Left lung (tissue), 14 donors: ENCODE measurements around the gene EIF3A. TPM values are rescaled to one million over a fixed set of nuclear protein-coding genes. Genes with fewer than 3 reads are reported as not detected.

Experiments
- ATAC-seq: fragments of 200-7000 bp; cut with Tn5 transposase; one replicate; pipeline ENCODE4 v1.9.1; 2020; ENCODE audit warnings: moderate library complexity
- DNase-seq, 4 donors: peaks; one replicate each; pipeline ENCODE4 v3.0.0-alpha.2; 2013 to 2020
- H3K27ac ChIP-seq, 2 donors: fragments of 200-600 bp; sonication (generic) in 1 of 2; one replicate each; pipeline versions ENCODE4 v1.5.0 to v1.8.0; 2020 to 2021
- H3K27me3 ChIP-seq, 2 donors: fragments of 200-600 bp; sonication (generic) in 1 of 2; one replicate each; pipeline versions ENCODE4 v1.5.0 to v1.8.0; 2020 to 2021
- H3K36me3 ChIP-seq, 2 donors: fragments of 200-600 bp; sonication (generic) in 1 of 2; one replicate each; pipeline versions ENCODE4 v1.5.0 to v1.8.0; 2020 to 2021
- H3K4me1 ChIP-seq, 2 donors: fragments of 200-600 bp; one replicate each; pipeline ENCODE4 v1.8.0; 2021
- H3K4me3 ChIP-seq, 2 donors: fragments of 200-600 bp; sonication (generic) in 1 of 2; one replicate each; pipeline versions ENCODE4 v1.5.0 to v1.8.0; 2020 to 2021; ENCODE audit warnings: mild to moderate bottlenecking in 1 of 2
- H3K9me3 ChIP-seq, 2 donors: fragments of 200-600 bp; sonication (generic) in 1 of 2; one replicate each; pipeline versions ENCODE4 v1.5.0 to v1.8.0; 2020 to 2021
- CTCF ChIP-seq, 2 donors: fragments of 200-600 bp; sonication (generic) in 1 of 2; IDR thresholded peaks; one replicate each; pipeline versions ENCODE4 v1.5.0 to v1.8.0; 2021; ENCODE audit warnings: antibody characterized with exemption in 2 of 2
- intact Hi-C, 2 donors: fragments of 100-400 bp; cut with DNase I; formaldehyde crosslinking; loops; one replicate each; pipeline versions ENCODE4 v1.11.2 to v1.14.2; 2022
- long read RNA-seq, 12 donors: library from polyadenylated mRNA in 2 of 12; unstranded in 2 of 12; transcript quantifications; one replicate each; pipeline ENCODE4 v2.0.0 and lab custom pipeline, GENCODE V29; 2019 to 2026
- polyA plus RNA-seq, 6 donors: library from polyadenylated mRNA; unstranded; fragments of 120-200 nt; gene quantifications; one replicate each; pipeline ENCODE4 v1.2.1, GENCODE V29; 2013; ENCODE audit not compliant: insufficient read length in 6 of 6
- total RNA-seq, 2 donors: library from RNA; stranded (reverse); fragmentation: NEBNext Ultra II Directional; extraction: Animal tissue kit (Norgen Biotek cat#: 25700); gene quantifications; one replicate each; pipeline ENCODE4 v1.2.1, GENCODE V29; 2021
- donor health status: DM: no; HTN: yes; CAD: no.
- donor health status: DM: no; HTN: no; CAD: no.

The EIF3A gene, protein sequence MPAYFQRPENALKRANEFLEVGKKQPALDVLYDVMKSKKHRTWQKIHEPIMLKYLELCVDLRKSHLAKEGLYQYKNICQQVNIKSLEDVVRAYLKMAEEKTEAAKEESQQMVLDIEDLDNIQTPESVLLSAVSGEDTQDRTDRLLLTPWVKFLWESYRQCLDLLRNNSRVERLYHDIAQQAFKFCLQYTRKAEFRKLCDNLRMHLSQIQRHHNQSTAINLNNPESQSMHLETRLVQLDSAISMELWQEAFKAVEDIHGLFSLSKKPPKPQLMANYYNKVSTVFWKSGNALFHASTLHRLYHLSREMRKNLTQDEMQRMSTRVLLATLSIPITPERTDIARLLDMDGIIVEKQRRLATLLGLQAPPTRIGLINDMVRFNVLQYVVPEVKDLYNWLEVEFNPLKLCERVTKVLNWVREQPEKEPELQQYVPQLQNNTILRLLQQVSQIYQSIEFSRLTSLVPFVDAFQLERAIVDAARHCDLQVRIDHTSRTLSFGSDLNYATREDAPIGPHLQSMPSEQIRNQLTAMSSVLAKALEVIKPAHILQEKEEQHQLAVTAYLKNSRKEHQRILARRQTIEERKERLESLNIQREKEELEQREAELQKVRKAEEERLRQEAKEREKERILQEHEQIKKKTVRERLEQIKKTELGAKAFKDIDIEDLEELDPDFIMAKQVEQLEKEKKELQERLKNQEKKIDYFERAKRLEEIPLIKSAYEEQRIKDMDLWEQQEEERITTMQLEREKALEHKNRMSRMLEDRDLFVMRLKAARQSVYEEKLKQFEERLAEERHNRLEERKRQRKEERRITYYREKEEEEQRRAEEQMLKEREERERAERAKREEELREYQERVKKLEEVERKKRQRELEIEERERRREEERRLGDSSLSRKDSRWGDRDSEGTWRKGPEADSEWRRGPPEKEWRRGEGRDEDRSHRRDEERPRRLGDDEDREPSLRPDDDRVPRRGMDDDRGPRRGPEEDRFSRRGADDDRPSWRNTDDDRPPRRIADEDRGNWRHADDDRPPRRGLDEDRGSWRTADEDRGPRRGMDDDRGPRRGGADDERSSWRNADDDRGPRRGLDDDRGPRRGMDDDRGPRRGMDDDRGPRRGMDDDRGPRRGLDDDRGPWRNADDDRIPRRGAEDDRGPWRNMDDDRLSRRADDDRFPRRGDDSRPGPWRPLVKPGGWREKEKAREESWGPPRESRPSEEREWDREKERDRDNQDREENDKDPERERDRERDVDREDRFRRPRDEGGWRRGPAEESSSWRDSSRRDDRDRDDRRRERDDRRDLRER (N-terminal part only)
- 100 to 1,000 TPM in 1 of 2 donors, 10 to 100 TPM in 1; 89.1 to 113 TPM for total RNA-seq
- 100 to 1,000 TPM; 151 to 172 (median 158) TPM for polyA plus RNA-seq
- long read RNA-seq, donor 1, full-length matches to known transcripts, result 3 of 240 reads
- long read RNA-seq, donor 1, partial matches to known transcripts, result 237 of 240 reads
- long read RNA-seq, donor 1, other reads (novel, unspliced or antisense), result 0 of 240 reads
- long read RNA-seq, donor 2, partial matches to known transcripts, result 200 of 202 reads
- long read RNA-seq, donor 2, other reads (novel, unspliced or antisense), result 0 of 202 reads
- long read RNA-seq, donor 3, full-length matches to known transcripts, result 3 of 73 reads
- long read RNA-seq, donor 3, partial matches to known transcripts, result 70 of 73 reads
- long read RNA-seq, donor 3, other reads (novel, unspliced or antisense), result 0 of 73 reads
- long read RNA-seq, donor 4, full-length matches to known transcripts, result 2 of 29 reads
- long read RNA-seq, donor 4, partial matches to known transcripts, result 23 of 29 reads
- long read RNA-seq, donor 4, other reads (novel, unspliced or antisense), result 4 of 29 reads
- long read RNA-seq, donor 5, full-length matches to known transcripts, result 1 of 89 reads
- long read RNA-seq, donor 5, partial matches to known transcripts, result 88 of 89 reads
- long read RNA-seq, donor 5, other reads (novel, unspliced or antisense), result 0 of 89 reads
- long read RNA-seq, donor 6, full-length matches to known transcripts, result 1 of 126 reads
- long read RNA-seq, donor 6, partial matches to known transcripts, result 125 of 126 reads
- long read RNA-seq, donor 6, other reads (novel, unspliced or antisense), result 0 of 126 reads
- long read RNA-seq, donor 7, full-length matches to known transcripts, result 3 of 22 reads
- long read RNA-seq, donor 7, partial matches to known transcripts, result 19 of 22 reads
- long read RNA-seq, donor 7, other reads (novel, unspliced or antisense), result 0 of 22 reads
- long read RNA-seq, donor 8, full-length matches to known transcripts, result 3 of 71 reads
- long read RNA-seq, donor 8, partial matches to known transcripts, result 68 of 71 reads
- long read RNA-seq, donor 8, other reads (novel, unspliced or antisense), result 0 of 71 reads
- long read RNA-seq, donor 9, result 0 reads
- long read RNA-seq, donor 10, partial matches to known transcripts, result 13 of 13 reads
- long read RNA-seq, donor 10, other reads (novel, unspliced or antisense), result 0 of 13 reads
- long read RNA-seq, donor 11, partial matches to known transcripts, result 83 of 83 reads
- long read RNA-seq, donor 11, other reads (novel, unspliced or antisense), result 0 of 83 reads
- long read RNA-seq, donor 12, full-length matches to known transcripts, result 4 of 119 reads
- long read RNA-seq, donor 12, partial matches to known transcripts, result 115 of 119 reads
- long read RNA-seq, donor 12, other reads (novel, unspliced or antisense), result 0 of 119 reads

- TF ChIP-seq CTCF (IDR thresholded peaks at IDR 0.05), result no peak
- H3K4me3 ChIP-seq, result peak within 1 kb of the TSS; percentile 90 to 100
- no peaks in the 10 kb centered on the region for H3K27me3 ChIP-seq
- DNase-seq (peak; percentile 93 to 99 (median 95)), ATAC-seq (peak; percentile 94)
- H3K4me1 ChIP-seq, result peaks cover 26 to 38% of the 10 kb centered on the region in 2 donors
- no peaks in the 10 kb centered on the region for H3K36me3 ChIP-seq
- peak within 1 kb of the TSS; percentile 96 to 97 for H3K27ac ChIP-seq
- H3K9me3 ChIP-seq, result no peaks in the 10 kb centered on the region
- intact Hi-C loops, result no loop called here
Observed at GRCh38 chr10:119080521-119081259, at the start of gene EIF3A. EIF3A (minus strand) TSS chr10:119080817; CDS start chr10:119080676, 141 bp downstream.

GRCh38 chr10:119129721-119130120 lies 49.1 kb upstream of the EIF3A start:
- Histone ChIP-seq H3K36me3 (peaks cover 0 to 60% of the 10 kb centered on the region in 2 donors), H3K27ac (peak overlapping the region in 1 of 2 donors; percentile 90), H3K9me3 (no peaks in the 10 kb centered on the region), H3K27me3 (no peaks in the 10 kb centered on the region), H3K4me3 (no peak overlapping the region), H3K4me1 (peaks cover 15 to 55% of the 10 kb centered on the region in 2 donors)
- TF ChIP-seq CTCF (IDR thresholded peaks at IDR 0.05), result no peak
- no peak for ATAC-seq
- intact Hi-C loops, result no loop called here
- no peak for DNase-seq

- Histone ChIP-seq H3K4me3 (no peak overlapping the region), H3K4me1 (peaks cover 9 to 18% of the 10 kb centered on the region in 2 donors), H3K9me3 (no peaks in the 10 kb centered on the region), H3K27ac (no peak overlapping the region), H3K27me3 (no peaks in the 10 kb centered on the region), H3K36me3 (peaks cover 0 to 82% of the 10 kb centered on the region in 2 donors)
- ATAC-seq (no peak), DNase-seq (no peak)
- intact Hi-C loops, result no loop called here
- TF ChIP-seq CTCF (IDR thresholded peaks at IDR 0.05), result no peak
Observed at GRCh38 chr10:119125942-119126341, 45.3 kb upstream of the EIF3A start.
